Stimulated activated CD8-positive, alpha-beta memory T cell treated with anti-CD3 and anti-CD28 coated beads, Interleukin-7, amount 100 ng/mL, for 48 hours (primary cell): ENCODE results near the gene LRP5.

Experiments
- DNase-seq, 2 donors: peaks; one replicate each; pipeline ENCODE4 v3.0.0-alpha.2; 2020; ENCODE audit warnings: low read depth in 1 of 2; ENCODE audit errors: extremely low read depth in 1 of 2

The LRP5 gene

DNA sequence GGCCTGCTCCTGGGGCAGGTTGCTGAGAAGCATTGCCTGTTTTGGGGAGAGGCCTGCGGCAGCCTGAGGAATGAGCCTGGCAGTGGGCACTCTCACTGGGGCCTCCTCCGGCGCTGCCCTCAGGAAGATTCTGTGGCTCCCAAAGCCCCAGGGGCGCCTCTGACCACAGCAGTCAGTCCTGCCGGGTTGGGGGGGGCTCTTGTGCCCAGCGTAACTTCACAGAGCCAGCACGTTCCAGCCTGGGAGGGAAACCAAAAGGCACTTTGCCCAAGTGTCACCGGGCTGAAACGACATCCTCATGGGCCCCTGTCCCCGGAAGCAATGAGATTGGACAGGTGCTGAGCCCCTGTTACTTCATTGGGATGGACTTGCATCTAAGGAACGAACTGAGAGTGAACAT, 4.3 kb upstream of the LRP5 start:
- no peak for DNase-seq

DNA sequence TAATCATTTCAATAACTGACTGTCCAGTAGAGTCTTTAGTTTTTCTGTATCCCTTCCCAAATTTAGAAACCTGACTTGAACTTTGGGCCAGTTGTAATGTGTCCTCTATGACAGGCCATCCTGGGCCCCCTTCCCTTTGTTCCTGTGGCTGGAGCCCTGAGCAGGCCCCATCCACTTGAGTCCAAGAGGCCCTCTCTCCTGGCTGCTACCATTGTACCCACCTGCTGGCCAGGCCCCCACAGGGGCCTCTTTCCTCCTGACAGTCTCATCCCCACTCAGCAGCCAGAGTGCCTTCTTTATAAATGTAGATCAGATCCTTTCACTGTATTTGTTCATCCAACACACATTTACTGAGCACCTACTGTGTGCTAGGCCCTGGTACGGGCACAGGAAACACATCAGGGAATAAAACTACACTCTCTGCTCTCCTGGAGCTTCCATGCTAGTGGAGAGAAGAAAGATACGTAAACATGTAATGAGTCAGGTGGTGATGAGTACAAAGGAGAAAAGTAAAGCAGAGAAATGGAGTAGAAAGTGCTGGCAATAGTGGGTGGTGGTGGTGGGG, 2.7 kb upstream of the LRP5 start:
- no peak for DNase-seq

DNA sequence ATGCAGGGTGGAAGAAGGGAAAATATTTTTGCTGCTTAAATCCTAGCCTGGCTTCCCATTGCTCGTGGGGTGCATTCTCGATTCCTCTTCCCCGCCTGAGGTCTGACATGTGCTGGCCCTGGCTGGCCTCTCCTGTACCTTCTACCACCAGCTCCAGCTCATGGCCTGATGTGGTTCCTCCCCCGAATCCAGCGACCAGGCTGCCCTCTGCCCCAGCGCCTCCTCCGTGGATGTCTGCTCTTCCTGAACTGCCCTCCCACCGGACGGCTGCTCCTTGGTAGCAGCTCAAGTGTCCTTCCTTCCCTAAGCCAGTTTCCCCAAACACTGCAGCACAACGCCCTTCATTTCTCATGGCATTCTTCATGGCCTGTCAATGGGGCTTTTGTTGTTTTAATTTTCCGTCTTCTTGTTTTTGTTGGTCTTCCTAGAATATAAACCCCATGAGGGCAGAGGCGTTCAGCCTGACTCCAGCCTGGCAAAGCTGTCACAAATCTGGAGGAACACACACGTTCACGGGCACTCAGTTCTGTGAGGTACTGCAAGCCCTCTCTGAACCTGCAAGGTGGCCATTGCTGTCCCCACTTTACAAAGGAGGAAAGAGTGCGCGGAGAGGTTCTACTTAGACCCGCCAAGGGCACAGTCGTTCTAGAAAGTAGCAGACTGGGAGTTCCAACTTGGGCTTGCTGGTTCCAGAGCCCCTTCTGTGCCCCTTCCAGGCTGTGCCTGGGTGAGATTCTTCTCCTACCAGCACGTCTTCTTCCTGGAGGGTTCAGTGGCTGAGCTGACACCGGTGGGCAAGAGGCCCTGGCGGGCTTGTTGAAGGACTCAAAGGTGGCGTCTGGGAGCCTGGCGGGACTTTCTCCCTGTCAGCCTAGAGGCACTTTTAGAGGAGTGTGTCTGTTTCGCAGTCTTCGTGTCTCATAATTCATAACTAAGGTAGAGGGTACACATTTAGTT, 953 bp upstream of the LRP5 start:
- DNase-seq = no peak

DNA sequence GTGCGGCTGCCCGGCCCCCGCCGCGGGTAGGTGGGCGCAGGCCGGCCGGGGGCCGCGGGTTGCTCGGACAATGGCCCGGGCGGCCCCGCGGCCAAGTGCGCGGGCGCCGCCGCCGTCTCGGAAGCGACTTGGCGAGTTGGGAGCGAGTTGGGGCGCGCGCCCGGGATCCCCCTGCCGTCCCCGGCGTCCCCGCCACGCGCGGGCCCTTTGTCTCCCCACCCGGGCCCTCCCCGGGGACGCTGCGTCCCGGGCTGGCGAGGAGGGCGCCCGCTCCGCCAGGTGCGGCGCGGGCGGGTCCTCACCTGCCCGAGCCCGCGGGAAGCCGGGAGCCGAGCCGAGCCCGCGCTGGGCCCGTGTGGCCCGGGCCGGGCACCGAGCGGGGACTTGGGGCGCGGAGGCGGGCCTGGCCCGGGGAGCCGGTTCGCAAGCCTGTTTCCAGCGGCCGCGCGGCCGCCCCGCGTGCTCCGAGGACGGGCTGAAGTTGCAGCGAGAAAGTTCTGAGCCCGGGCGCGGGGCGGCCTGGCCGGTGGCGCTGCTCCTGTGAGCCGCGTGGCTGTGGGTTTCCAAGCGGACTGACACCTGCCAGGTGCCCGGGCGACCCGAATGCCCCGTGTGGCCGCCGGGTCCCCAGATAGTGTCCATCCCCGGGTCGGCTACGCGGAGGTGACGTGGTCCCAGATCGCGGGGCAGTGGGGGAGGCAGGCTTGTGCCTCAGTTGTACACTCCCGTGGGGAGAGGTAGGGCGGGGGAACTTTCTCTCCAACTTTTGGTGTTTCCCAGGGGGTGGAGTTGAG, 586 bp downstream of the LRP5 start:
- DNase-seq = no peak

DNA sequence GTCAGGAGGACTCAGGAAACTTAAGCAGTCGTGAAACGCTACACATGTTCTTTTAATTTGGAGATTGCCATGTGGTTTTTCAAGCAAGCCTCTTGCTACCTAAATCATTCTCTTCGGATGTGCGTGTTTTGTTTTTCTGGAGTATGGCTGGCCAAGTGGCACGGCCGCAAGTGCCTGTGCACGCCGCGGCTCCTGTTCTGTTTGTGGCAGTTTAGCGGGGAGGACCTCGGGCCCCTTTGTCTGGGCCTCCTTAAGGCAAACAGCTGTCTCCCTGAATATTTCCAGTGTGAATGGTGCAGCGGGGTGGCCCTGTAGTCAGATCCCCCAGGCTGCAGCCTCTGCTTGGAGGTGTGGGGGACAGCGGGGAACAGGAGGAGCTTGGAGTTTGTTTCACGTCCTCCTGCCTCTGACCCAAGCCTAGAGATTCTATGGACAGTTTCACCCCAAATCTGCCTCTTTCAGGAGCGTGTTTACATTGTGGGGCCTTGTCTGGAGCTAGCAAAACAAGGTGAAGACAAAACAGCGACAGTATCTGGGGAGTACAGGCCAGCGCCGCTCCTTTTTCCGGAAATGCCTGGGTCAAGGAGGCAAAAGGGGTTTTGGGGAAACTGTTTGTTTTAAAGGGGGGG, 1.3 kb downstream of the LRP5 start:
- DNase-seq = no peak

DNA sequence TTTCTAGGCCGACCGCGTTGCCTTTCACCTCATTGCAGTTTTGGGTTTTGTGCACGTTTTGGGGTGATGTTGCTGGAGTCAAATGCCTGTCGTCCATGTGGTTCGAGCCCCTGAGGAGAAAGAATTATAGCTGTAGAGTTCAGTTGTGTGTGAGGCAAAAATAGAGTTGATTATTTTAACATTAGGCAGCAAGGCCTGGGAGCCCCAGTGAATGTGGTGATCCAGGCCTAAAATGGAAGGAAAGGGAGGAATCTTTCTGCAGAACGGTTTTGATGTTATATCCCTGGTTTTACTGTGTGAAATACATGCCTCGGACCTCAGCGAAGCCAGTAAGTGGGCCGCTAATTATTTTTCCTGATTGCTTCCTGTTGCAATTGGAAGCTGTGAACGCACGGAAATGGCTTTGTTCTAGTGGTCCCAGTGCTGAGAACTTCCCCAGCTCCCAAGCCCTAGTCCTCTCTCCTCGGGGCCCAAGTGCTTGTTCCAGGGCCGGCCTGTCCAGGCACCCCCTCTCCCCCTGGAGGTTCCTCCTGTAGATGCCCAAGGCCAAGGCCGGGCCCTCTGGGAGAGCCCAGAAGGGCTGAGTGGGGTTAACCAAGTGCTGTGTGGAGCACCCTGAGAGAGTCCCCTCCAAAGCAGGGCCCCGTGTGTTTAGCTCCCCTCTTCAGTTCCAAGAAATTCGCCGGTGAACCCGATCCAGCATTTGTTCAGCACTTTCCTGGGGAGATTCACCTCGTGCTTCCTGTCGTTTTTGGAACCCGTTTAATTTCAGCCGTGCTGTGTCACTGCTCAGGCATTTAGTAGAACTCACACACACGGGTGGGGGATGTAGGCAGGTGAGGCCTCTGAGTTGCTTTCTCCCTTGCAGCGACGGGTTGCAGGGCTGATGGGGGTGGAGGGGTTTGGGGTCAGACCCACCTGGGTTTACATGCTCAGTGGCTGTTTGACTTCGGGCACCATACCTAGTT, 2.1 kb downstream of the LRP5 start:
- no peak for DNase-seq

DNA sequence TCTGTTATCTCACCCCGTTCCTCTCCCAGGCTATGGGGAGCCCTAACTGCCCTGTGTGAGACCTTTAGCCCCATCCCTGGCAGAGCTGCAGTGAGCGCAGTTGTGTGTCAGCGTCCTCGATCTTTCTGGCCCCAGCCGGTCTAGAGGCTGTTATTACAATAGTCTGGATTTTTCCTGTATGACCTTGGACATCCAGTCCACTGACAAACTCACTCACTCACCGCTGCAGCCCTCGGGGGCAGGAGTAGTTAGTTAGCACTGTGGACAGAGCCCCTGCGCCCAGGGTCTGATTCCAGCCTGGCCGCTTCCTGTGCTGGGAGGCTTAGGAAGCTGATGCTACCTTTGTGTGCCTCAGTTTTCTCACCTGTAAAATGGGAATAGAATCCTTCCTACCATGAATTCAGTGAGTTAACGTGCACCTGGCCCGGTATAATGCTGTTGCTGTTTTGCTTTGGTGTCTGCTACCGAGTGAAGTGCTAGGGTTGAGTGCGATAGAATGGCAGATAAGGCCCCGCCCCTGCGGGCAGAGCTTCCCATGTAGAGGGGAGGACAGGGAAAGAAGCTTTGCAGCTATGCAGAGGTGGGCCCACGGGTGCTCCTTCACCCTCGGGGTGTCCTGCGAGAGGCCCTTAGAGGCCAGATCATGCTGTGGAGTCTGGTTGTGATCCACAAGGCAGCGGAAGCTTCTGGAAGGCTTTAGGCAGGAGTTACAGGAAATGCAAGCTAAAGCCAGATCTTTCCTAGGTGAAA, 3.0 kb downstream of the LRP5 start:
- DNase-seq = no peak

DNA sequence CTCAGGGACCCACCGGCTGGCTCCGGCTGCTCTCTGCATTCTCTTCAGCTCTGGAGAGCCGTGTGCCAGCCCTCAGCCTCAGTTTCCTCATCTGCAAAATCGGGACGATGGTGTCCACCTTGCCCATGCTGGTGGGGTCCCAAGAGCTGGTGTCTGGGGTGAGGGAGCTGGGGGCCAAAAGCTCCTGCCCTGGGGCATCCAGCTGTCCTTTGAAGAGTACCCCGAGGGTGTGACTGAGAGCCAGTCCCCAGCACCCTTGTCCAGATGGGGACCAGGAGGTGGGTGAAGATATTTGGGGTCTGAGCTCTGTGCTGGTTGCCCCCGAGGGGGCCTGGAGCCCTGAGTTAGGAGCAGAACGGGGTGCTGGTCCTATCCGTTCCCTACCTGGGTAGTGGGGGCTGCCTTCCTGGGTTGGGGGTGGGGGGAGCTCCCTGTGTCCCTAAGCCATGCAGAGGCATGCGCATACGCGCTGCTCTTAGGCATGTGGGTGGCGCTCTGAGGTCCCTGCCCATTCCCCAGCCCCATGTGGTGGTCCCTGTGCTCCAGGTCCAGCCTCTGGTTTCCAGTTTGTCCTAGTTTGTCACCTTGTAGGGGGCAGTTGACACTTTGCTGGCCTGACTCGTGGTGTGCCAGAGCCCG, 4.9 kb downstream of the LRP5 start:
- no peak for DNase-seq

DNA sequence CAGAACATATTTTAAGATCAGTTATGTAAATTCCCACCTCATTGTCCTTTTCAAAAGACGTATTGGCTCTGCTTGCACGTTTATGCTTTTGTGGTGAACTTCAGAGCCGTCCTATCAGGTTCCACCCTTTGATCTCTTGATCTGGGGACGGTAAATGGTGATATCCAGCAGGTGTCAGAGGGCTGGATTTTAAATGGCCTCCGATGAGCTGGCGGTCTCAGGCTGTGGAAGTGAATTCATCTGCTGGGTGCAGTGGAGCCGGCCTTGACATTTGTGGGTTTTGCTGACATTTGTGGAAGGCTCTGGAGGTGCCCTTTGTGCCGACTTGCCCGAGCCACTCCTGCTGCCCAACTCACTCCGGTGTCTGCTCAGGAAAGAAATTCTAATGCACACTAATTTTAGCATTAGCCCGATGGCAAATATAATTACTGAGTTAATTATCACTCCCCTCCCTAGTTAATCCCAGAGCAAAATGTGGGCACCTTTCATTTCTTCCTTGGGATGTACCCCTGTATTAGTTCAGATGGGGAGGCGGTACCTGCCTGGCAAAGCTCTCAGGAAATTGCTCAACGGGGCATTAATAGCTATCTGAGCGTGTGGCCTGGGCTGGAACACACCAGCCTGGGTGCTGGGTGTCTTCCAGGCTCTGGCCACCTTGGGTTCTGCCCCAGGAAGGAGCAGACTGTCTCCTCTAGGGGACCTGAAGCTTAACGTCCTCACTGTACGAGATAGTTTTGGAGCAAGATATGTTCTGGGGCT, 9.1 kb downstream of the LRP5 start:
- DNase-seq = no peak

DNA sequence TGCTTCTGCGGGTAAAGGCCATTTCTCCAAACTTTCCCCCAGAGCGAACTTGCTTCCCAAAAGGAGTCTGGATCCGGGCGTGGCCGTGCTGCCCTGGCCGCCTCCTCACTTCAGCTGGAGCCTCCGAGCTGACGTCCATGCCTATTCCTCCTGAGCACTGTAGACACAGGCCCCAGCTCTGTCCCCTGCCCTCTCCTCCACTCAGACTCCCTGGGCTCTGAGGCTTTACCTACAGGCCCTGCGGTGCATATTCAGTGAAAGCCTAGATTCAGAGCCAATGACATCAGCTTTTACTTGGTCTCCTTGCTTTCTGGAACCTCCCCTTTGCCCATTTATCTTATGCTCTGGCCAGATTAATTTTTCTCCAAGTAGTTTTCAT, 9.7 kb downstream of the LRP5 start:
- no peak for DNase-seq

DNA sequence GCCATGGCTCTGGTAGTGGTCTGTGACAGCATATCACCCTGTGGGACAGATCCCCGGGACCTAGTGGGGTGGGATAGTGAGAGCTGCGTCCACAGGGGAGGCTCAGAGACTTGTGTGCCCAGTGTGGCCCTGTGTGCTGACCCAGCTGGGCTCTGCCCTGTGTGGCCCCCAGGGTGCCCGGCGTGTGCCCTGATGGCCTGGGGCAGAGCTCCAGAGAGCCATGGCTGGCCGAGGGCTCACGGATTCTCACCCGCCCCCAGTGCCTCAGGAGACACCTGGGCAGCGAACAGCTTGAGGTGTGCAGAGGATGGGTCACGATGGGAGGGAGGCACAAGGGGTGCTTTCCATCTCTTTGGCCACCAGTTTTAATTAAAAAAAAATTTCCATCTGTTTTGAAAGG, 11.8 kb downstream of the LRP5 start:
- no peak for DNase-seq

DNA sequence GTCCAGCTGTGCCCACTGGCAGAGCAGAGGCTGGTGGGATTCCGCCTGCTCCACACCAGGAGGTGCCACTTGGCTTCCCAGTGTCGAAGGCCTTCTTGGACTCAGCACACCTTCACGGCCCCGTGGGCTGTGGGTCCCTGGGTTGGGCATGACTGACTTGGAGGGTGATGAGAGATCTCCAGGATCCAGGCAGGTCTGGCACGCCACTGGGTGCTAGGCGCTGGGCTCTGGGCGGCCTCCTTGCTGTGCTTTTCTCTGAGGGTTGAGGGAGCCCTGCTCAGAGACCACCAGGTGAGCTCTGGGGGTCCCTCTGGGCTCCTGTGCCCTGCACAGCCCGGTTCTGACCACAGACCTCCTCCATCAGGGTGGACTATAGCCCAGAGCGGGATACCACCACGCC, 12.3 kb downstream of the LRP5 start:
- no peak for DNase-seq

DNA sequence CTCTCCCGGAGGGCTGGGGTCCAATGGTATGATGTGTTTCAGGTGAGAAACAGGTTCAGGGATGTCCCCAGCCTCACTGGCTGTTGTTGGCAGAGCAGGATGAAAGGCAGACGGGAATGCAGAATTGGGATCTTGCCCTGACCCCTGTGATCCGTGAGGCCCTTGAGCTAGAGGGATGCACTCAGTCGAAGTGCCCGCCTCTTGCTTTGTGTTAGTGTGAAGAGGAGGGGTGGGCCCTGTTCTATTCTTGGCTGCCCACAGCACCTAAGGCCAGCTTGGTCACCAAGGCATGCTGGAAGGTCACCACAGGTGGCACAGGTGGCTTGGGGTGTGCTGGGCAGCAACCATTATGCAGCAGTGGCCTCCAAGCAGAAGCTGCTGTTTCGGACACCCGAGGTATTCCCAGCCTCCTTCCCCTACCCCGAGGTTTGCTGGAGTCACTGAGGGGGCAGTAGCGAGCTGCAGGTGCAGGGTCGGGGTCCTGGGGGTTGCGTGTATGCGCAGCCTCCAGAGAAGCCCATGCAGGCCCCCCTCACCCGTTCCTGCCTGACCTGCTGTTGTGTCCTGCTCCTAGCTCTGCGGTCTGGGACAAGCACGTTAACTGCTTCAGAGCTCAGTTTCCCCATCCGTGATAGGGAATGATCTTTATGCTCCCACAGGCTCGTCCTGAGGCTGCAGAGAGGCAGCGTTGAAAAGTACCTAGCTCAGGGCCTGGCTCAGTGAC, 13.0 kb downstream of the LRP5 start:
- no peak for DNase-seq

DNA sequence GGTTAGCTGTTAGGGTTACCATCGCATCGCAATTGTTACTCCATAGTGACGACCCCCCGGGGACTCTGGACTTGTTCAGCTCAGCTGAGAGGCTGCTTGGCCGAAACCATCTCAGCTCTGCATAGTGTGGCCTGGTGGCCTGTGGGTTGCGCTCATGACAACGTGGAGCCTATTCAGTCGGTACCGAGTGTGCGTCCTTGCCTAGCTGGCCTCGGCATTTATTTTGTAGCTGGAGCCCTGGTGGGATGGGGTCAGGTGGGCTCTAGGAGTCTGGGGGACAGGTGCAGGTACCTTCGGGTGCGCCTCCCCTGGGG, 13.5 kb downstream of the LRP5 start:
- no peak for DNase-seq

DNA sequence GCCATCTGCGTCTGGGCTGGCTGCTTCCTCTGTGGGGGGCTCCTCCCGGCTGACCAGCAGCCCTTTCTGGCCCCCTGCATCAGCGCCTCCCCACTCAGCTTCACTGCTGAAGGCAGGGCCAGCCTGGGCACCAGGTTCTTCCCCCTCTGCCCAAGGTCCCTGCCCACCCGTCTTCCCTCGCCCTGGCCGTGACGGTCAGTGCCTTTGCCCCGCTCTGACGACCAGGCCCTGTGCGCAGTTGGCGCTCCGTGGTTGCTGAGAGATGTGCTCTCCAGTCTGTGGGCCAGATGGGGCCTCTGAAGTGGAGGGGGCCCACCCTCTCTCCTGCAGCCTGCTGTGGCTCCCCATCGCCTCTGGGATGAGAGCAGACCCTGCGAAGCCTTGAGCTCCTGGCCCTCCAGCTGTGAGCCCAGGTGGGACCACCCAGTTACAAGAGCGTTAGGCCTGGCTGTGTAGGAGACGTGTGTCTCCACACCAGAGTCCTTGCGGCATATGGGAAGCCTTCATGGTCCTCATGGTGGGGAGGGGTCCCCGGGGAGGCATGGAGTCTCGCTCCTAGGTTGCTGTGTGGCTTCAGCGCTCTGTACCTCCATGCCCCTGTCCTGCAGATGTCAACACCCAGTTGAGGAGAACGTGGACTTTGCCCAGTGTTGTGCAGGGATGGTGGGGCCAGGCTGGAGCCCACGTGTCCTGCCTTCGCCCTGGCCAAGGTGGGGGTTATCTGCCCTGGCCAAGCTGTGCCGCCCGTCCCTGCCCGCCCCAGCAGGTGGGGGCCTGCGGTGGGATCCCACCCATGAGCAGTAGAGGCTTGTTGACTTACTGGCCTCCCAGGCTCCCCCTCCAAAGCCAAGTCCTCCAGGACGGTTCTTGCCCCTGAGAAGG, 14.2 kb downstream of the LRP5 start:
- DNase-seq = no peak

DNA sequence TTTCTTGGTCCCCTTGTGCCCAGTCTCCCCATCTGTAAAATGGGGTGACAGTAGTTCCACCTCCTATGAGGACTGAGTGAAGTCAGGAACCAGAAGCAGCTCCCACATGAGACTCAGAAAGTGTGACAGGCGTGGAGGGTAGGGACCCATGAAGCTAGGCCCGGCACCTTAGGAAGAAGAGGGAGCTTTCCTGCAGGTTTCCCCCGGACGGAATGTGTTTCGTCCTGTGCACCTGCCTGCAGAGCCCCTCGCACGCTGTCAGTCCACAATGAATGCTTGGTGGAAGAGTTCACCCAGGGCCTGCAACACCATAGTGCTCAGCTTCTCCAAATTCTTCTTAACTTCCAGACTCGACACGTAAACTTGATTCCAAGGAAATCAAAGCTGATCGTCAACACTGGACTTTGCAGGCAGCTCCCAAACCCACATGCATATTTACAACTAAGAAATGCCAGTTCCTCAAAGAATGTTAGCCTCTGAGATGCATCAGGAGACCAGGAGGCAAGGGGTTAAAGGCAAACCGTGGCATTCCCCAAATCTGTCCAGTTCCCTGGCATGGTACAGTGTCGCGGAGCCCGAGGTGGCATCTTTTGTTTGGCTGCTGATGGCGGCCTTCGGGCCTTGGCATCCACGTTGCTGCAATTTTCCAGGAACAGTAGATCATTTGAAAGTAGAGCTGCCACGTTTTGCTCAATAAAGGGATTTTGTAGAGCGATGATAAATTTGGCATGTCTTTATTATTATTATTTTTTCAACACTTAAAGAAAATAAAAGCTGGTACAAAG, 15.4 kb downstream of the LRP5 start:
- no peak for DNase-seq
